Spleen (tissue), 11 donors: ENCODE results near the gene CORIN. TPM values are rescaled to one million over a fixed set of nuclear protein-coding genes. Genes with fewer than 3 reads are reported as not detected.

ENCODE experiments used
- DNase-seq: peaks from one replicate; pipeline ENCODE4 v3.0.0-alpha.2; 2020
- H3K27ac ChIP-seq, 8 donors: fragments of 200-600 bp; sonication (generic) in 7 of 8; 1 replicate in 4 of 8; 2 replicates in 4 of 8; pipeline versions ENCODE4 v1.5.0 to v1.8.0; 2016 to 2021; ENCODE audit warnings: inconsistent platforms in 4 of 8, mild to moderate bottlenecking in 4 of 8, moderate library complexity in 1 of 8
- H3K27me3 ChIP-seq, 7 donors: fragments of 200-600 bp; sonication (generic) in 6 of 7; replicated peaks in 1 of 7; 1 replicate in 4 of 7; 2 replicates in 3 of 7; pipeline versions ENCODE4 v1.5.0 to v1.8.0; 2016 to 2021; ENCODE audit warnings: inconsistent platforms in 3 of 7, mild to moderate bottlenecking in 1 of 7
- H3K36me3 ChIP-seq, 6 donors: fragments of 200-600 bp; sonication (generic) in 5 of 6; 1 replicate in 4 of 6; 2 replicates in 2 of 6; pipeline versions ENCODE4 v1.5.0 to v1.8.0; 2016 to 2021; ENCODE audit warnings: inconsistent platforms in 2 of 6
- H3K4me1 ChIP-seq, 6 donors: fragments of 200-600 bp; sonication (generic) in 5 of 6; 1 replicate in 3 of 6; 2 replicates in 3 of 6; pipeline versions ENCODE4 v1.5.0 to v1.8.0; 2016 to 2021; ENCODE audit warnings: inconsistent platforms in 3 of 6
- H3K4me3 ChIP-seq, 8 donors: fragments of 200-600 bp; sonication (generic) in 7 of 8; 1 replicate in 4 of 8; 2 replicates in 4 of 8; pipeline versions ENCODE4 v1.5.0 to v1.8.0; 2016 to 2021; ENCODE audit warnings: inconsistent platforms in 4 of 8, mild to moderate bottlenecking in 4 of 8, moderate library complexity in 2 of 8
- H3K9me3 ChIP-seq, 8 donors: fragments of 200-600 bp; sonication (generic) in 7 of 8; 1 replicate in 4 of 8; 2 replicates in 4 of 8; pipeline versions ENCODE4 v1.5.0 to v1.8.0; 2016 to 2021; ENCODE audit warnings: inconsistent platforms in 4 of 8
- POLR2A ChIP-seq, 3 donors: fragments of 450-650 bp; IDR thresholded peaks; one replicate each; pipeline ENCODE4 v1.5.1; 2017; ENCODE audit warnings: antibody characterized with exemption in 3 of 3, mild to moderate bottlenecking in 1 of 3
- POLR2AphosphoS5 ChIP-seq, 3 donors: sonication (generic); formaldehyde crosslinking; IDR thresholded peaks; one replicate each; pipeline ENCODE4 v1.5.1; 2017; ENCODE audit warnings: antibody characterized with exemption in 3 of 3
- WGBS, 5 donors: extraction: QIAGEN DNeasy Blood & Tissue Kit in 3 of 5; methylation state at CpG; one replicate each; pipeline versions ENCODE4 v1.1.5 to v1.1.7; 2013 to 2018; 5-methylcytosine and 5-hydroxymethylcytosine counted together
- intact Hi-C: fragments of 100-400 bp; cut with DNase I; formaldehyde crosslinking; loops from one replicate; pipeline ENCODE4 v1.15.0; 2023; ENCODE audit warnings: low total_unique reads
- polyA plus RNA-seq, 3 donors: library from polyadenylated mRNA; stranded (reverse); fragments of 200-250 nt; gene quantifications; one replicate each; pipeline ENCODE4 v1.2.1, GENCODE V29; 2013
- total RNA-seq, 7 donors: library from RNA; depleted of rRNA in 3 of 7; stranded (reverse); fragments of >200 nt in 3 of 7; fragmentation: NEBNext Ultra II Directional in 4 of 7; extraction: Animal tissue kit (Norgen Biotek cat#: 25700) in 4 of 7; gene quantifications; one replicate each; pipeline versions ENCODE4 v1.1.0 to v1.2.1, GENCODE V29; 2016 to 2021
- TF ChIP-seq, protein P1 (sequence below), 11 experiments: fragments of 200-600 bp in 7 of 11; fragments of 450-650 bp in 4 of 11; sonication (generic) in 4 of 11; IDR thresholded peaks in 8 of 11; conservative IDR thresholded peaks in 3 of 11; 1 replicate in 7 of 11; 2 replicates in 4 of 11; pipeline versions ENCODE4 v1.4.0 to v1.8.0; 2016 to 2021; ENCODE audit warnings: antibody characterized with exemption in 11 of 11, inconsistent platforms in 4 of 11, mild to moderate bottlenecking in 1 of 11
- donor health status: healthy with polysubstance abuse.
- donor health status: DM: no; HTN: no; CAD: no; lungs with moderate emphysema.
- donor health status: DM: no; HTN: no; CAD: no.
- donor health status: Bipolar disorder and iron deficiency.
- donor health status: healthy.
- donor health status: DM: no; HTN: no; CAD: no.
- donor health status: DM: yes; HTN: yes; CAD: no.

CORIN gene
- total and polyA plus RNA-seq, 10 donors: 0.23 to 12.3 (median 0.85) TPM

DNA sequence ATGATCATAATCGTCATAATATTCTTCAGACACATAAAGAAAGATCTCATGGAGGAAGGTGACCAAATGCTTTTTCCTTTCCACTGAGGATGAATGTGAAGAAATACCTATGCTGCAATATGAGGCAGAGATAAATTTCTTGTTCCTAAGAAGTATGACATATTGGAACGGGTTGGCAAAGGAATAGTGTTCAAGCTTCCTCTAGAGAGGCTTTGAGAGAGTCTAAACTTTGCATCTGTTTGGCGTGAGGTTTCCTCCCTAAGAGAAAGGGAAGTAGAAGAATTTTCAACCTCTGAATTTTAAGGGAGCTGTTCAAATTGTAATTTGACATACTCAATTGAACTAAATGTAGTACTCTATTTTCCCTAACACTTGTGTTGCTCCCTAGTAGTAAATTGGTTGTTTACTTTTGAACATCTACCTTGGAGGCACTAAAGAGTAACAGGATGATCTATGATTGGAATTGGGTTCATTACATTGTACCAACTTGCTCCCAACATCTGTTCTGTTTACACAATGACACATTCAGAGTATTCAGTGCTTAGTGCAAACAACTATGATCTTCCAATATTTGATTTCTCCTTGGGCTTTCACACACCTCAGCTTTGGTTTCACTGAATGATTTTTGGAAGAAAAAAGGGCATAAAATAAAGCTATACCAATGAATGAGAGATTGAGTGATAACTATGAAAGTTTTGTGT is 122.0 kb downstream of the CORIN start:
- DNase-seq: no peak
- H3K36me3 ChIP-seq: no peaks in the 10 kb centered on the region
- no peaks in the 10 kb centered on the region for H3K4me1 ChIP-seq
- TF ChIP-seq, protein P1, sequence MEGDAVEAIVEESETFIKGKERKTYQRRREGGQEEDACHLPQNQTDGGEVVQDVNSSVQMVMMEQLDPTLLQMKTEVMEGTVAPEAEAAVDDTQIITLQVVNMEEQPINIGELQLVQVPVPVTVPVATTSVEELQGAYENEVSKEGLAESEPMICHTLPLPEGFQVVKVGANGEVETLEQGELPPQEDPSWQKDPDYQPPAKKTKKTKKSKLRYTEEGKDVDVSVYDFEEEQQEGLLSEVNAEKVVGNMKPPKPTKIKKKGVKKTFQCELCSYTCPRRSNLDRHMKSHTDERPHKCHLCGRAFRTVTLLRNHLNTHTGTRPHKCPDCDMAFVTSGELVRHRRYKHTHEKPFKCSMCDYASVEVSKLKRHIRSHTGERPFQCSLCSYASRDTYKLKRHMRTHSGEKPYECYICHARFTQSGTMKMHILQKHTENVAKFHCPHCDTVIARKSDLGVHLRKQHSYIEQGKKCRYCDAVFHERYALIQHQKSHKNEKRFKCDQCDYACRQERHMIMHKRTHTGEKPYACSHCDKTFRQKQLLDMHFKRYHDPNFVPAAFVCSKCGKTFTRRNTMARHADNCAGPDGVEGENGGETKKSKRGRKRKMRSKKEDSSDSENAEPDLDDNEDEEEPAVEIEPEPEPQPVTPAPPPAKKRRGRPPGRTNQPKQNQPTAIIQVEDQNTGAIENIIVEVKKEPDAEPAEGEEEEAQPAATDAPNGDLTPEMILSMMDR (IDR thresholded peaks at IDR 0.05 in 8 of 11, conservative IDR thresholded peaks at IDR 0.05 in 3 of 11): no peak
- TF ChIP-seq POLR2AphosphoS5 (IDR thresholded peaks at IDR 0.05): no peak
- intact Hi-C loops: no loop called here
- no peak overlapping the region for H3K4me3 ChIP-seq
- 23 to 33% (median 31%) methylated on average over 3 of the region's 3 CpGs for WGBS, 5 donors
- H3K27me3 ChIP-seq: peaks cover 0 to 28% (median 0%) of the 10 kb centered on the region in 7 donors
- H3K27ac ChIP-seq: no peak overlapping the region
- H3K9me3 ChIP-seq: no peaks in the 10 kb centered on the region

DNA sequence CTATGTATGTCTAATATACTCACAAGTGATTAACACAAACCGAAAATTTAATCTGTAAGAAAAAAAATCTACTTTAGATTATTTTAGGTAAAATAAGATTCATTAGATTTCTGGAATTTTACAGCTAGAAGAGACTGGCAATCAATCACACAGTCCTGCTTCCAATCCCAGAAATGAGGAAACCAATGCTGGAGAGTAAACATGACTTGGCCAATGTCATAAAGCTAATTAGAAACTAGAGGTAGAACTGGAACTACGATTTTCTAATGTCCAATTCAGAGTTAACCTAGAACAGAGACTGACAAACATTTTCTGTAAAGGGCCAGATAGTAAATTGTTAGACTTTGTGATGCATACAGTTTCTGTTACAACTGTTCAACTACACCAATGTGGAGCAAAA is 123.6 kb downstream of the CORIN start:
- Histone ChIP-seq H3K27ac (no peak overlapping the region), H3K9me3 (no peaks in the 10 kb centered on the region), H3K4me1 (no peaks in the 10 kb centered on the region), H3K36me3 (no peaks in the 10 kb centered on the region), H3K27me3 (peaks cover 0 to 36% (median 0%) of the 10 kb centered on the region in 7 donors), H3K4me3 (no peak overlapping the region)
- intact Hi-C loops: no loop called here
- DNase-seq: no peak
- WGBS, 5 donors: 67 to 82% (median 70%) methylated on average over 2 of the region's 2 CpGs
- TF ChIP-seq, protein P1 (IDR thresholded peaks at IDR 0.05 in 8 of 11, conservative IDR thresholded peaks at IDR 0.05 in 3 of 11): no peak
- TF ChIP-seq POLR2A (IDR thresholded peaks at IDR 0.05) (no peak), POLR2AphosphoS5 (IDR thresholded peaks at IDR 0.05) (no peak)

GRCh38 chr4:47713129-47713834 is 124.6 kb downstream of the CORIN start:
- no peak for DNase-seq
- 63 to 86% (median 78%) methylated on average over 6 of the region's 6 CpGs for WGBS, 5 donors
- intact Hi-C loops: no loop called here

More at GRCh38 chr4:47713129-47713834, 124.6 kb downstream of the CORIN start:
- Histone ChIP-seq H3K27me3 (peaks cover 0 to 36% (median 0%) of the 10 kb centered on the region in 7 donors), H3K36me3 (no peaks in the 10 kb centered on the region), H3K4me1 (no peaks in the 10 kb centered on the region), H3K27ac (no peak overlapping the region), H3K4me3 (no peak overlapping the region), H3K9me3 (no peaks in the 10 kb centered on the region)
- TF ChIP-seq, protein P1 (IDR thresholded peaks at IDR 0.05 in 8 of 11, conservative IDR thresholded peaks at IDR 0.05 in 3 of 11): no peak
- TF ChIP-seq POLR2A (IDR thresholded peaks at IDR 0.05): no peak
- TF ChIP-seq POLR2AphosphoS5 (IDR thresholded peaks at IDR 0.05): no peak
